GM19452 (cell line): ENCODE data around the gene SAMD10.
"Not testable (repeated sequence)": the region's sequence is repeated elsewhere in the genome, so short reads cannot be mapped to it uniquely, and the experiment has no call there.

Experiments
- ATAC-seq: cut with Tn5 transposase; IDR thresholded peaks from one replicate; pipeline ENCODE4 v1.9.1; 2021; ENCODE audit not compliant: unreplicated experiment

Gene SAMD10

DNA sequence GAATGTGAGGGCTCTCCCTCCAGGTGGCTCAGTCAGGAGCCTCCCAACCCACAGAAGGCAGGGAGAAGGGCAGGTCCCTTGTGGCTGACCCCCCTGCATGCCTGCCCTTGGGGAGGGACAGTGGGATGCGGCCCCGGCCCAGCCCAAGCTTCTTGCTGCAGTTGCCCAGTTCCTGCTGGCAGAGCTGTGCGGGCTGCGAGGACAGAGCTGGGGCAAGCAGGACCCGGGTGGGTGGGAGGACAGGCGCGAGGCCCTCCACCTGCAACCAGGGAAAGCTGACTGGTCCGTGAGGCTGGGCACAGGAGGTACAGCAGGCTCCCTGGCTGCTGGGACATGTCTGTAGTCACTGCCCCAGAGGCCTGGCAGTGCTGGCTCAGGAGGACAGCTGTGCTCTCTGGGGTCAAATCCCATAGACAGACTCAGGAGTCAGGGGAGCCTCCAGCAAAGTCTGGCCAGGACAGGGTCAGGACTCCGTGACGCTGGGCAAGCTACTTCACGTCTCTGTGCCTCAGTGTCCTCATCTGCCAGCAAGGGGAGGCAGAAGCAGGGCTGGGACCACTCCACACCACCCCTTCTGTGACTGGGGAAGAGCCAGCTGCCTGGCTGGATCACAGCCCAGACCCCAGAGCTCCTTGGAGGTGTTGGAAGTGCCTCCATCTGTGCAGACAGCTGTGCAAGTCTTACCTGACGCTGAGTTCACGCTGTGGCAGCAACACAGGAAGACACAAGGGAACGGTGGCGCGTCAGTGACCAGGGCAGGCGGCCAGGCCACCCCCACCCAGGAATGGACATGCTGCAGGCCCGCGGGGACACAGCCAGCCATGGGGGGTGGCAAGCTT is 36.3 kb downstream of the SAMD10 start:
- no peak for ATAC-seq

GRCh38 chr20:63942250-63942951 is 37.0 kb downstream of the SAMD10 start:
- ATAC-seq, result no peak

DNA sequence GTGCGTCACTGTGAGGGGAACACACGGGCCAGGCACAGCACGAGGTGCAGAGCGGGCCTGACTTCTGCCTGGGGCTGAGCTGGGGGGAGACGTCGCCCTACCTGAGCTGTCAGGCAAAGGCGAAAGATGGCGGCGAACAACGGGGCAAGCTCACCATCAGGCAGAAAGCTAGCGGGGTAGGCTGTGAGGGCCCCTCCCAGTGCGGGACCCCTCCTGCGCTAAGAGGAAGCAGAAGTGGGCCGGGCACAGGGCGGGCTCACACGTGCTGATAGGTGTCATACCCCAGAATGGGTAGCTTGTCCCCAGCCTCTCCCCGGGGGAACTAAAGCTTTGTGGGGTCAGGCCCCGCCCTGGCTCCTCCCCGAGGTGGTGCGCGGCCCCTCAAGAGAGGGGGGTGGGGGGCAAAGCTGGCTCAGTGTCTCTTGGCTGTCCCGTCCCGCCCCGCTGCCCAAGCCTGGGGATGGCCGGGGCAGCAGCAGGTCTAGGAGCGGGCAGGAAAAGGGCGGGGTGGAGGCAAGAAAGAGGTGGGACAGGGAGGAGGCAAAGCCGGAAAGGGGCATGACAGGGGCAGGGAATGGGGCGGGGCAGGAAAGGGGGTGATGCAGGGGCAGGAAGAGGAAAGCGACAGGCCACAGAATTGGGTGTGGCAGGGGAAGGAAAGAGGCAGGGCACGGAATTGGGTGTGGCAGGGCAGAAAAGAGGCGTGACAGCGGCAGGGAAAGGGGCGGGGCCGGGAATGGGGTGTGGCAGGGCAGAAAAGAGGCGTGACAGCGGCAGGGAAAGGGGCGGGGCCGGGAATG is 38.0 kb downstream of the SAMD10 start:
- ATAC-seq, result no peak

GRCh38 chr20:63940472-63941266 is 38.8 kb downstream of the SAMD10 start:
- no peak for ATAC-seq

GRCh38 chr20:63940071-63940471 is 39.4 kb downstream of the SAMD10 start:
- no peak for ATAC-seq

GRCh38 chr20:63939061-63939935 is 40.1 kb downstream of the SAMD10 start:
- no peak for ATAC-seq

GRCh38 chr20:63937596-63937995 is 41.8 kb downstream of the SAMD10 start:
- ATAC-seq, result no peak

DNA sequence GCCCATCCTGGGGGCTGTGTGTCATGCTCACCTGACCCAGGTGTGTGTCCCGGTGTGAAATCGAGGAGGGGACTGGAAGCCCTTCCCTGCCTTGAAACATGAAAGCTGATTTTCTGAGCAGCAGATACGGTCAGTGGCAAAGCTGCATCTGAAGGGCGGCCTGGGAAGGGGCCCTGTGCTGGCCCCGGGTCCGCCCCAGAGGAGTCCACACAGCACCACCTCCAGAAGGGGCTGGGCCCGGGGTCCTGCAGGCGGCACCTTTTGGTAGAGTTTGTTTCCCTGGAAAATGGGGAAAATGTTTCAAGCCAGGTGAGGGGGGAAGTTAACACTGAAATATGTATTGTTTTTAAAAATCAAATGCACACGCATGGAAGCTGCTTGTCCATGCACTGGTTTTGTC is 44.0 kb downstream of the SAMD10 start:
- no peak for ATAC-seq

- ATAC-seq, result no peak
Measured at GRCh38 chr20:63934271-63935068, 45.0 kb downstream of the SAMD10 start.

GRCh38 chr20:63933646-63934045 is 45.8 kb downstream of the SAMD10 start:
- ATAC-seq, result no peak

GRCh38 chr20:63932606-63933160 is 46.8 kb downstream of the SAMD10 start:
- ATAC-seq, result no peak

DNA sequence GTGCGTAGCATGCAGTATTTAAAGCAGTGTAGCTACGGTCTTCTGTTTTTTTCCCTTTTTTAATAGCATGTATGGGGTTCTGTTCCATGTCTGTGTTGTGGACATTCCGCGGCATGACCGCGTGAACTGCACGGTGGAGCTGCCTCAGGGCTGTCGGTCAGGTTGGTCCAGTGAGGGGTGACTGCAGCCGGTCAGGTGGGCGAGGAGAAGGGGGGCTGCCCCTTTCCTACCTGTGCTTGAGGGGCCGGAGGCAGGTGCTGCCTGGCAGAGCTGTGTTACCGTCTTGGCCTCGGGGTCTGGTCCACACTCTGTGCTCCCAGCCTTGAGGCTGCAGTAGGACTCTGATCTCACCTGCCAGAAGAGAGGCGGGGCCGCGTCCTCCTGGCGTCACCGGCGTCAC is 47.7 kb downstream of the SAMD10 start:
- no peak for ATAC-seq

GRCh38 chr20:63930971-63931553 is 48.4 kb downstream of the SAMD10 start:
- no peak for ATAC-seq

- ATAC-seq, result not testable (repeated sequence)
Measured at GRCh38 chr20:63929473-63929883, 50.0 kb downstream of the SAMD10 start.

DNA sequence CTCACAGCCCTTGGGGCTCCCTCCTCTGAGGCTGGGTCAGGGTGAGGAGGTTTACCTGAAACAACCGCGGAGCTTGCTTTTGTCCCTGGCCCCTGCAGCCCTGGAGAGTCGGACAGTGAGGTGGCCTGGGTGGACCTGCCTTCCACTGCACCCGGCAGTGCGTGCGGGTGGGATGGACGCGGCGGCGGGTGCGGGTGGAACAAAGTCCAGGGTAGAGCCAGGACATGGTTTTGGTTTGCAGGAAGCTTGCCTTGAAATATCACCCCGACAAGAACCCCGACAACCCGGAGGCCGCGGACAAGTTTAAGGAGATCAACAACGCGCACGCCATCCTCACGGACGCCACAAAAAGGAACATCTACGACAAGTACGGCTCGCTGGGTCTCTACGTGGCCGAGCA is 50.4 kb downstream of the SAMD10 start:
- ATAC-seq, result no peak

GRCh38 chr20:63926298-63926697 is 53.1 kb downstream of the SAMD10 start:
- ATAC-seq, result no peak

DNA sequence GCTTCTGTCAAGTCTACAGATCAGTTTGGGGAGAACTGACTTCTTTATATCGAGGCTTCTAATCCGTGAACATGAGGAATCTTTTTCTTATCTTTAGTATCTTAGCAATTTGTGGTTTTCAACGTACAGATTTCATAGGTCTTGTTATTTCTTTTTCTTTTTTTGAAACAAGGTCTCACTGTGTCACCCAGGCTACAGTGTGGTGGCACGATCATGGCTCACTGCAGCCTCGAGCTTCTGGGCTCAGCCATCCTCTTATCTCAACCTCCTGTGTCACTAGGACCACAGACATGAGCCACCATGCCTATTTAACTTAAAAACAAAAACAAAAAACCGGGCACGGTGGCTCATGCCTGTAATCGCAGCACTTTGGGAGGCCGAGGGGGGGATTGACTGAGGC is 55.2 kb downstream of the SAMD10 start:
- no peak for ATAC-seq
